Measurements from ENCODE around the gene MMP2.

The MMP2 gene

DNA sequence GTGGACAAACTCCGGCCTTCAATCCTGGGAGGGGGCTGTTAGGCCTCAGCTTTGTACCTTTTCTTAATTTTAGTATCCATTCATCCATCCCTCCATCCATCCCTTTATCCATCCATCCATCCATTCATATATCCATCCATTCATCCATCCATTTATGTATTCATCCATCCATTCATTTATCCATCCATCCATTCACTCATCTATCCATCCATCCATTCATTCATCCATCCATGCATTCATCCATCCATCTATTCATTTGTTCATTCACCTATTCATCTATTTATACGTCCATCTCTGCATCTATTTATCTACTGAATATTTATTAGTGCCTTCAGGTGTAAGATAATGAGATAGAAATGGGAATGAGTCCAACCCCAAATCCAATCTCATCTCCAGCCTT, 26.0 kb upstream of the MMP2 start:
- in situ Hi-C loops (cut with MboI; ENCODE audit: low pct_unique_long_range_greater_than_20kb, low sequenced_read_pairs, unreplicated experiment), result no loop called here
- no peak for DNase-seq (ENCODE audit: low spot score)
- TF ChIP-seq, protein P1, sequence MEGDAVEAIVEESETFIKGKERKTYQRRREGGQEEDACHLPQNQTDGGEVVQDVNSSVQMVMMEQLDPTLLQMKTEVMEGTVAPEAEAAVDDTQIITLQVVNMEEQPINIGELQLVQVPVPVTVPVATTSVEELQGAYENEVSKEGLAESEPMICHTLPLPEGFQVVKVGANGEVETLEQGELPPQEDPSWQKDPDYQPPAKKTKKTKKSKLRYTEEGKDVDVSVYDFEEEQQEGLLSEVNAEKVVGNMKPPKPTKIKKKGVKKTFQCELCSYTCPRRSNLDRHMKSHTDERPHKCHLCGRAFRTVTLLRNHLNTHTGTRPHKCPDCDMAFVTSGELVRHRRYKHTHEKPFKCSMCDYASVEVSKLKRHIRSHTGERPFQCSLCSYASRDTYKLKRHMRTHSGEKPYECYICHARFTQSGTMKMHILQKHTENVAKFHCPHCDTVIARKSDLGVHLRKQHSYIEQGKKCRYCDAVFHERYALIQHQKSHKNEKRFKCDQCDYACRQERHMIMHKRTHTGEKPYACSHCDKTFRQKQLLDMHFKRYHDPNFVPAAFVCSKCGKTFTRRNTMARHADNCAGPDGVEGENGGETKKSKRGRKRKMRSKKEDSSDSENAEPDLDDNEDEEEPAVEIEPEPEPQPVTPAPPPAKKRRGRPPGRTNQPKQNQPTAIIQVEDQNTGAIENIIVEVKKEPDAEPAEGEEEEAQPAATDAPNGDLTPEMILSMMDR (IDR thresholded peaks at IDR 0.05; ENCODE audit: extremely low read depth, insufficient read depth, missing control alignments), result no peak

DNA sequence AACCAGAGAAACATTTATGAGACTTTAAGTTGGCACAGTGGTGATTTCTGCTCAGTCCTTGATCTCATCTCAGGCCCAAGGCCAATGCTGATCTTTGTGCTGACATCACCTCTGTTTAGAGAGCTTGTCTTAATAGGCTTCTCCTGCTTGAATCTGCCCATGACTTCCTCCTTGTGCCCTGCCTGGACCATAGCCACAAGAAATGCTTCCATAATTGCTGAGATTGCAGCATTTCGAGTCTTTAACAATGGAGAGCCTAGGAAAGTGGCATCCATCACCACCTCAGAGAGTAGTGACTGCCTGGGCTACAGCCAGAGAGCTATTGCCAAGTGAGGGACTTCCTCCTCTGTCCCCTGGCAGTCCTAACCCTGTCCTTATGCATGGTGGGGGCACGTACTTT, 25.1 kb upstream of the MMP2 start:
- in situ Hi-C loops (cut with MboI; ENCODE audit: low pct_unique_long_range_greater_than_20kb, low sequenced_read_pairs, unreplicated experiment), result no loop called here
- DNase-seq (ENCODE audit: low spot score), result no peak
- TF ChIP-seq, protein P1 (IDR thresholded peaks at IDR 0.05; ENCODE audit: extremely low read depth, insufficient read depth, missing control alignments), result no peak

DNA sequence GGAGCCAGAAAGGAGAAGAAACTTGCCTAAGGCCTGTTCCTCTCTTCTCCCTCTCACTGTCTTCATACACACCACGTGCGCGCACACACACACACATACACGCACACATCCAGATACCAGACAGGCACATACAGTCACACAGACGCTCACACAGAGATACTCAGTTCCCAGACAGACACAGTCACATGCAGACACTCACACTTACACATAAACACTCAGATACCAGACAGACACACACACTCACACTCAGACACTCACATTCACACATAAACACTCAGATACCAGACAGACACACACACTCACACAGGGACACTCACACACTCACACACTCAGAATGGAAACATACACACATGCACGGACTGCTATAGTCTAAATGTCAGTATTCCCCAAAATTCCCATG, 24.1 kb upstream of the MMP2 start:
- in situ Hi-C loops (cut with MboI; ENCODE audit: low pct_unique_long_range_greater_than_20kb, low sequenced_read_pairs, unreplicated experiment), result no loop called here

DNA sequence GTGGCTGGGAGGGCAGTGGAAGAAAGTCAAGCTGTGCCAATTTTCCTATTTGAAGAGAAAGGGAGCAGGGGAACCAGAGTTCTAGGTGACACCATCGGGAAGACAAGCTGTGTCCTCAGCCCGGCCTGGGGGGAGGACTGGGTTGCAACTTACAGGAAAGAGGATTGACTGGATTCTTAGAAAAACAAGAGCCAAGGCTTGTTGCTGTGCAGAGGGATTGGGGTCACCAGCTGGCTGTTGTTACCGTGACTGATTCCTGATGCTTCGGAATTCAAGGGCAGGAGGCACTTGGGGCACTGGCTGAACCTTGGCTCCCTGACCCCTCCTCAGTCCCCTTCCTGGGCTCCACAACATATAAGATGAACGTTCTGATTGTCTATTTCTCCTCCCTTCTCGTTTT, 16.8 kb upstream of the MMP2 start:
- no peak for DNase-seq (ENCODE audit: low spot score)
- TF ChIP-seq, protein P1 (IDR thresholded peaks at IDR 0.05; ENCODE audit: extremely low read depth, insufficient read depth, missing control alignments), result no peak
- in situ Hi-C loops (cut with MboI; ENCODE audit: low pct_unique_long_range_greater_than_20kb, low sequenced_read_pairs, unreplicated experiment), result loop anchor here (10.0 kb wide), 2 partner anchors 243 to 383 kb away; no protein-coding TSS in a partner anchor

More for the DNA sequence above, 24.1 kb upstream of the MMP2 start:
- TF ChIP-seq, protein P1 (IDR thresholded peaks at IDR 0.05; ENCODE audit: extremely low read depth, insufficient read depth, missing control alignments), result no peak
- no peak for DNase-seq (ENCODE audit: low spot score)

DNA sequence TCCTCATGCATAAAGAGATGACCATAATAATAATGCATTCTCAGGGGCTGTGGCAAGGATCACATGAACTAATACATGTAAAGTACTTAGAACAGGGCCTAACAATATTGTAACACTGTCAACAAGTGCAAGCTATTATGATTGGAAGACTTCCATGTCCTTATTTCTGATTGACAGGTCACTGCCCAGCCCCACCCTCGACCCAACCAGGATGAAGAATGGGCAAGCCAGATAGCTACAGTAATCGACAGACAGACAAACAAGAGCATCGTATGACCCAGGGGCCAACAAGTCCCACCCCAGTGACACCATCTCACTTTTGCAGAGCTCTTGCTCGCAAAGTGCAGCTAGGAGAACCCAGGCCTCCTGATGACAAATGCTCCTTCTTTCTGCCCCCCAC, 14.6 kb upstream of the MMP2 start:
- in situ Hi-C loops (cut with MboI; ENCODE audit: low pct_unique_long_range_greater_than_20kb, low sequenced_read_pairs, unreplicated experiment), result loop anchor here (10.0 kb wide), 2 partner anchors 240 to 380 kb away; no protein-coding TSS in a partner anchor
- TF ChIP-seq, protein P1 (IDR thresholded peaks at IDR 0.05; ENCODE audit: extremely low read depth, insufficient read depth, missing control alignments), result no peak
- no peak for DNase-seq (ENCODE audit: low spot score)

DNA sequence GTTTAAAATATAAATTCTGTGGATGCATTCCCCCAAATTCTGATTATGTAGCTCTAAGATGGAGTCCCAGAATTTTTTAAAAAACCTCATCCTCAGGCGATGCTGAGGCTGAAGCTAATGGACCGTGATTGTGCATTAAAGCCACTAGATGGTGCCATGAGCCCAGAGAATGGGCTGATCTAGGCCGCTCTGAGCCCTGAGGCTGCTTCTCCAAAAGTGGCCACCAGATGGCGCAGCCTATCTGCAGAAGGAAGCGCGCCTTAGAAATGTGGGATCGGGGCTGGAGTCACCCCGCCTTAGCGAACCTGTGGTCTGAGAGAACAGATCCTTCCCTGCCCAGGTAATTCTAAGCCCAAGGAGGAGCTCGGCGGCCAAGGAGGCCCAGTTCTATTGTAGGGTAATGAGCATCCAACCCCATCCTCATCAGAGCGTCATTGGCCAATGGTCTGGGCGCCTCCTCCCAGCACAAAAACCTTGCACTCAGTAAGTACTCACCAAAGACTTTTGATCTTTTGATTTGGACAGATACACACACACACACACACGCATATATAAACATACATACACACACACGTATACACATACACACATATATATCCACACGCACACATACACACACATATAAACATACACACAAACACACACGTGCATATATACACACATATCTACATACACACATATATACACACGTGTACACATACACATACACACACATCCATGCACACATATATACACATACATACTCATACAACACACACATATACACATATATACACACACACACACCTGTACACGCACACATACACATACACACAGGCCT, 13.7 kb upstream of the MMP2 start:
- in situ Hi-C loops (cut with MboI; ENCODE audit: low pct_unique_long_range_greater_than_20kb, low sequenced_read_pairs, unreplicated experiment), result loop anchor here (10.0 kb wide), 2 partner anchors 240 to 380 kb away; no protein-coding TSS in a partner anchor
- peak; percentile 81 for DNase-seq (ENCODE audit: low spot score)
- TF ChIP-seq, protein P1 (IDR thresholded peaks at IDR 0.05; ENCODE audit: extremely low read depth, insufficient read depth, missing control alignments), result peak; percentile 99
